Gastrocnemius medialis (tissue), 4 donors: Measurements from ENCODE around the gene KIF22. TPM values are rescaled to one million over a fixed set of nuclear protein-coding genes. Genes with fewer than 3 reads are reported as not detected.
A peak's percentile ranks its signal among the peaks of the same experiment; 100 is the strongest.
"Not testable (repeated sequence)": the region's sequence is repeated elsewhere in the genome, so short reads cannot be mapped to it uniquely, and the experiment has no call there.

Source experiments
- ATAC-seq, 2 donors: fragments of 150-250 bp; one replicate each; pipeline ENCODE4 v1.9.1; 2016
- DNase-seq, 2 donors: peaks; one replicate each; pipeline ENCODE4 v3.0.0-alpha.2; 2019
- H3K27ac ChIP-seq, 4 donors: fragments of 200-600 bp; sonication (generic); 1 replicate in 1 of 4; 2 replicates in 3 of 4; pipeline ENCODE4 v1.5.1; 2016 to 2018; ENCODE audit warnings: mild to moderate bottlenecking in 2 of 4, moderate library complexity in 1 of 4
- H3K27me3 ChIP-seq, 3 donors: fragments of 200-600 bp; sonication (generic) in 2 of 3; 1 replicate in 1 of 3; 2 replicates in 2 of 3; pipeline versions ENCODE4 v1.5.1 to v1.6.0; 2016 to 2019; ENCODE audit warnings: mild to moderate bottlenecking in 1 of 3, moderate library complexity in 1 of 3
- H3K36me3 ChIP-seq, 2 donors: fragments of 200-600 bp; sonication (generic) in 1 of 2; one replicate each; pipeline ENCODE4 v1.5.1; 2017 to 2018
- H3K4me1 ChIP-seq, 2 donors: fragments of 200-600 bp; sonication (generic) in 1 of 2; one replicate each; pipeline ENCODE4 v1.5.1; 2016 to 2017; ENCODE audit warnings: mild to moderate bottlenecking in 2 of 2
- H3K4me3 ChIP-seq, 4 donors: fragments of 200-600 bp; sonication (generic) in 3 of 4; 1 replicate in 1 of 4; 2 replicates in 3 of 4; pipeline ENCODE4 v1.5.1; 2016 to 2019; ENCODE audit warnings: mild to moderate bottlenecking in 2 of 4
- H3K9me3 ChIP-seq, 3 donors: fragments of 200-600 bp; sonication (generic) in 2 of 3; 1 replicate in 1 of 3; 2 replicates in 2 of 3; pipeline ENCODE4 v1.5.1; 2016 to 2019
- POLR2A ChIP-seq, 2 donors: fragments of 450-650 bp; IDR thresholded peaks; one replicate each; pipeline ENCODE4 v1.6.1; 2017; ENCODE audit warnings: antibody characterized with exemption in 2 of 2, mild to moderate bottlenecking in 2 of 2, moderate library complexity in 2 of 2
- in situ Hi-C, 4 donors: fragments of 200-750 bp; cut with MboI; loops; one replicate each; pipeline versions ENCODE4 v1.15.0 to v1.8.0; 2017; ENCODE audit warnings: low sequenced_read_pairs in 4 of 4
- intact Hi-C: fragments of 100-400 bp; cut with DNase I; formaldehyde crosslinking; loops from one replicate; pipeline ENCODE4 v1.15.1; 2023; ENCODE audit warnings: low total_unique reads
- total RNA-seq, 4 donors: library from RNA; depleted of rRNA; stranded (reverse); fragments of >200 nt; gene quantifications; one replicate each; pipeline versions ENCODE4 v1.1.0 to v1.2.3, GENCODE V29; 2016
- TF ChIP-seq, protein P1 (sequence below), 5 experiments: fragments of 450-650 bp in 3 of 5; fragments of 200-600 bp in 2 of 5; sonication (generic) in 2 of 5; IDR thresholded peaks in 4 of 5; conservative IDR thresholded peaks in 1 of 5; 1 replicate in 4 of 5; 2 replicates in 1 of 5; pipeline ENCODE4 v1.5.1; 2016 to 2019; ENCODE audit warnings: antibody characterized with exemption in 5 of 5, mild to moderate bottlenecking in 3 of 5, moderate library complexity in 3 of 5

Gene KIF22
- total RNA-seq, 4 donors from 2014 or later: 9.0 to 13.9 (median 12.8) TPM

DNA sequence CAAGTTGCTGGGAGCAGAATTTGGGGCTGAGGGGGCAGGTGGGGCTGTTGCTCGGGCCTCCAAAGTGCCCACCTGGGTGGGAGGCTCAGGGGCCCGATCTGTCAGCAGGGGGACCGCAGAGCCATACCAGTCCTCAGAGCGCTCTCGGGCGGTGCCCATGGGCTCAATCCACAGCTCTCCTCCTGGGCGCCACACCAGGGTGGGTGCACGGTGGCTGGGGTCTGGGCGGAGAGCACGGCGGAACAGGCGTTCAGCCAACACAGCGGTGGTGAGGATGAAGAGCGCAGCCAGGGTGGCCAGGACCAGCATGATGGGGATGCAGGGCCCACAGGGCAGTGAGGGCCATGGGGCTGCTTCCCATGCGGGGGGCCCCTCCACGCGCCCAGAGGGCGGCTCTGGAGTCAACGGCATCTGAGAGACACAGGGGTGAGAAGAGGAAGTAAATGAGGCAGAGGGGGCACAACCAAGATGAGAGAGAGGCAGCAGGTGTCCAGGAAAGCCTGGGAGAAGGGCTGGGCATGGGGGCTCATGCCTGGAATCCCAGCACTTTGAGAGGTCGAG lies 45.9 kb upstream of the KIF22 start:
- Histone ChIP-seq H3K27ac (no peak overlapping the region), H3K4me1 (no peaks in the 10 kb centered on the region), H3K36me3 (no peaks in the 10 kb centered on the region), H3K9me3 (no peaks in the 10 kb centered on the region), H3K4me3 (peak overlapping the region in 1 of 4 donors; percentile 28), H3K27me3 (no peaks in the 10 kb centered on the region)
- intact Hi-C loops: no loop called here
- no peak for DNase-seq
- TF ChIP-seq, protein P1, sequence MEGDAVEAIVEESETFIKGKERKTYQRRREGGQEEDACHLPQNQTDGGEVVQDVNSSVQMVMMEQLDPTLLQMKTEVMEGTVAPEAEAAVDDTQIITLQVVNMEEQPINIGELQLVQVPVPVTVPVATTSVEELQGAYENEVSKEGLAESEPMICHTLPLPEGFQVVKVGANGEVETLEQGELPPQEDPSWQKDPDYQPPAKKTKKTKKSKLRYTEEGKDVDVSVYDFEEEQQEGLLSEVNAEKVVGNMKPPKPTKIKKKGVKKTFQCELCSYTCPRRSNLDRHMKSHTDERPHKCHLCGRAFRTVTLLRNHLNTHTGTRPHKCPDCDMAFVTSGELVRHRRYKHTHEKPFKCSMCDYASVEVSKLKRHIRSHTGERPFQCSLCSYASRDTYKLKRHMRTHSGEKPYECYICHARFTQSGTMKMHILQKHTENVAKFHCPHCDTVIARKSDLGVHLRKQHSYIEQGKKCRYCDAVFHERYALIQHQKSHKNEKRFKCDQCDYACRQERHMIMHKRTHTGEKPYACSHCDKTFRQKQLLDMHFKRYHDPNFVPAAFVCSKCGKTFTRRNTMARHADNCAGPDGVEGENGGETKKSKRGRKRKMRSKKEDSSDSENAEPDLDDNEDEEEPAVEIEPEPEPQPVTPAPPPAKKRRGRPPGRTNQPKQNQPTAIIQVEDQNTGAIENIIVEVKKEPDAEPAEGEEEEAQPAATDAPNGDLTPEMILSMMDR (IDR thresholded peaks at IDR 0.05 in 4 of 5, conservative IDR thresholded peaks at IDR 0.05 in 1 of 5): no peak
- TF ChIP-seq POLR2A (IDR thresholded peaks at IDR 0.05): no peak
- no peak for ATAC-seq
- in situ Hi-C loops: no loop called here

DNA sequence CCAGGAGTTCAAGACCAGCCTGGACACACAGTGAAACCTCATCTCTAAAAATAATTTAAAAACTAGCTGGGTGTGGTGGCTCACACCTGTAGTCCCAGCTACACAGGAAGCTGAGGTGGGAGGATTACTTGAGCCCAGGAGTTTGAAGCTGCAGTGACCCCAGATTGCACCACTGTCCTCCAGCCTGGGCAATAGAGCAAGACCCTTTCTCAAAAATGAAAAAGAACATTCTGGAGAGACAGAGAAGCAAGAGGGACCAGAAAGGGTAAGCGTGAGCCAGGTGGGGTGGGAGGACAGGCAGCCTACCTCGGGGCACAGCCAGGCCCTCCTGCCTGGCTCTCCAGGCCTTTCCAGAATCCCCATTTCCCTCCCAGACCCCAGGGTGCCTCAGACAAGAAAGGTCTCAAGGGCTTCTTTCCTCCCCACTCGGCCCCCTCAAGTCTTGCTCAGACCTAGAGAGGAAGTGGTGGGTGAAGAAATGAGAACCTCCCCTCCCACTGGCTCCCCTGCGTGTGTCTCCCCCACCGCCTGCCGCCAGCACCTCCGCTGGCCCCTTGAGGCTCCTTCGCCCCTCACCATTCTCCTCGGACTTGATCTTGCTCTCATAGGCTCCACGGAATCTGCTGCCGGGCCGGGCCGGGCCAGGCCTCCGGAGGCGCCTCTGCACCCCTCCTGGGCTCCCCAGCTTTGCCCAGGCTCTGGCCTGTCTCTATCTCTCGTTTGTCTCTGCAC lies 45.3 kb upstream of the KIF22 start:
- H3K27ac ChIP-seq: no peak overlapping the region
- H3K9me3 ChIP-seq: no peaks in the 10 kb centered on the region
- H3K4me1 ChIP-seq: no peaks in the 10 kb centered on the region
- ATAC-seq (no peak), DNase-seq (no peak)
- intact Hi-C loops (no loop called here), in situ Hi-C loops (no loop called here)
- H3K27me3 ChIP-seq: no peaks in the 10 kb centered on the region
- peak overlapping the region in 1 of 4 donors; percentile 28 for H3K4me3 ChIP-seq
- no peaks in the 10 kb centered on the region for H3K36me3 ChIP-seq
- TF ChIP-seq POLR2A (IDR thresholded peaks at IDR 0.05): no peak
- TF ChIP-seq, protein P1 (IDR thresholded peaks at IDR 0.05 in 4 of 5, conservative IDR thresholded peaks at IDR 0.05 in 1 of 5): no peak

- in situ Hi-C loops (no loop called here), intact Hi-C loops (no loop called here)
- ATAC-seq: no peak
- Histone ChIP-seq H3K9me3 (no peaks in the 10 kb centered on the region), H3K27me3 (no peaks in the 10 kb centered on the region), H3K4me3 (peak within 1 kb of the TSS in 1 of 4 donors; percentile 28), H3K27ac (no peak within 1 kb of the TSS), H3K36me3 (no peaks in the 10 kb centered on the region), H3K4me1 (no peaks in the 10 kb centered on the region)
- TF ChIP-seq, protein P1 (IDR thresholded peaks at IDR 0.05 in 4 of 5, conservative IDR thresholded peaks at IDR 0.05 in 1 of 5): no peak
- TF ChIP-seq POLR2A (IDR thresholded peaks at IDR 0.05): no peak
- DNase-seq: peak; percentile 13 to 40
Measured at GRCh38 chr16:29745853-29746345, 44.7 kb upstream of the KIF22 start, which contains the start of gene C16orf54. Gene C16orf54 (minus strand): TSS chr16:29745990. CDS start chr16:29744951, 1,039 bp downstream.

DNA sequence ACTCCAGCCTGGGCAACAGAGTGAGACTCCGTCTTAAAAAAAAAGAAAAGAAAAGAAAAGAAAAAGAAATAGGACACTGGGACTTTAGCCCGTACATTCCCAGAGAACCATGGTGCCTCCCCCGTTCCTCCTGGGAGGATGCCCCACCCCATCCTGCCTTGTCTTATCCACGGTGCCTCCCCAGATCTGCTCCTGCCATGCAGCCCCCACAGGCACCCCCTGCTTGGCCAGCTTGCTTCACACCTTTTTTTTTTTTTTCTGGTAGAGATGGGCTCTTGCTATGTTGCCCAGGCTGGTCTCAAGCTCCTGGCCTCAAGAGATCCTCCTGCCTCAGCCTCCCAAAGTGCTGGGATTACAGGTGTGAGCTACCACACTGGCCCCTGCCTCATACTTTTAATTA lies 44.0 kb upstream of the KIF22 start:
- H3K9me3 ChIP-seq, H3K36me3 ChIP-seq, H3K4me1 ChIP-seq, H3K27me3 ChIP-seq, DNase-seq, intact Hi-C loops, H3K27ac ChIP-seq, ATAC-seq, in situ Hi-C loops, H3K4me3 ChIP-seq: not testable (repeated sequence)

GRCh38 chr16:29747947-29748759 lies 42.4 kb upstream of the KIF22 start:
- H3K27me3 ChIP-seq: no peaks in the 10 kb centered on the region
- no peaks in the 10 kb centered on the region for H3K4me1 ChIP-seq
- in situ Hi-C loops: no loop called here
- ATAC-seq: no peak
- DNase-seq: no peak
- H3K27ac ChIP-seq: no peak overlapping the region
- intact Hi-C loops: no loop called here
- no peak overlapping the region for H3K4me3 ChIP-seq
- TF ChIP-seq, protein P1 (IDR thresholded peaks at IDR 0.05 in 4 of 5, conservative IDR thresholded peaks at IDR 0.05 in 1 of 5): no peak
- no peak for TF ChIP-seq POLR2A (IDR thresholded peaks at IDR 0.05)
- no peaks in the 10 kb centered on the region for H3K36me3 ChIP-seq
- H3K9me3 ChIP-seq: no peaks in the 10 kb centered on the region

DNA sequence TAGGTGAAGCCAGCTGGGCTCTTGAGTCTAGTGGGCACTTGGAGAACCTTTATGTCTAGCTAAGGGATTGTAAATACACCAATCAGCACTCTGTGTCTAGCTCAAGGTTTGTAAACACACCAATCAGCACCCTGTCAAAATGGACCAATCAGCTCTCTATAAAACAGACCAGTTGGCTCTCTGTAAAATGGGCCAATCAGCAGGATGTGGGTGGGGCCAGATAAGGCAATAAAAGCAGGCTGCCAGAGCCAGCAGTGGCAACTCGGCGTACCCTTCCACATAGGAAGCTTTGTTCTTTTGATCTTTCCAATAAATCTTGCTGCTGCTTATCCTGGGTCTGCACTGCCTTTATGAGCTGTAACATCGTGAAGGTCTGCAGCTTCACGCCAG lies 41.8 kb upstream of the KIF22 start:
- H3K36me3 ChIP-seq, H3K27ac ChIP-seq, in situ Hi-C loops, H3K27me3 ChIP-seq, H3K4me1 ChIP-seq, ATAC-seq, DNase-seq, H3K9me3 ChIP-seq, H3K4me3 ChIP-seq, intact Hi-C loops: not testable (repeated sequence)
